ENCODE measurements around the gene SLX9.

GRCh38 chr21:44952929-44953627 is 13.2 kb downstream of the SLX9 start:
- TF ChIP-seq CTCF (IDR thresholded peaks at IDR 0.05; ENCODE audit: low read length) (no peak), EZH2 (IDR thresholded peaks at IDR 0.05; ENCODE audit: borderline replicate concordance, low read length) (no peak)
